HG02571 (cell line): ENCODE results near the gene WDFY2.

ENCODE experiments used
- ATAC-seq: cut with Tn5 transposase; IDR thresholded peaks from one replicate; pipeline ENCODE4 v1.9.1; 2021; ENCODE audit warnings: mild to moderate bottlenecking, moderate library complexity; ENCODE audit not compliant: unreplicated experiment

WDFY2 gene

DNA sequence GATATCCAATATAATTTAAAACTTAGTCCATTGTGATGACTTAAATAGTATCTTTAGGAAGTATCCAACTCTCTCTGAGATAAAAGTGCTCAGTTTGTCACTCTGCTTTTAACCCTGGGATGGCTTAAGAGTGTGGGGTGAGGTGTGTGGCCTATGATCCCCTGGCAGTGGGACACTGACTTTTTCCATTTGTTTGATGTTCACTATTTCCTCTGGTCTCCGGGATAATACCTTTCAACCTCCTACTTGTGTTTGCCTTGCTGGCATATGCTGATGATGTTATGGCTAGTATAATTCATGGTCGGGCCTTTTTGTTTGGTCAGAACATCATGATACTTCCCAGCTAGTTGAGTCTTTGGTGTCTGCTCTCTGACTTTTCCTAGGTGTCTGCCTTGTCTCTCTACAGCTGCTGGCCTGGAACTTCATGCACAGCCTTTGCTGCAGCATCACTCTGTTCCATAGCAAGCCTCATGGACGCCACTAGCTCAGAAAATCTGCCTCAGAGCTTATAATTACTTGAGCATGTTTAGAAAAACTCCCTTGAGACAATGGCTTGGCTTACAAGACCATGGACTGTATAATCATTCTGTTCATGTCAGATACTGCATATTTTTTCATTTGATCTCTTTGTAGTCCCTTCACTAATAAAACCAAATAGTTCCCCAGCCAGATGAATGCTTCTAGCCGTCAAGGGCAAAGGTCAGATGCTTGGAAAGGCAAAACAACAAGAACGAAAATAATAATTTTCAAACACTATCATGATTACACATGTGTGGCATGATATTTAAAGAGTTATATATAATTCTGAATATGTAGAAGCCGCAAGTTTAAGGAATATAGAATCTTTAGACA, 75.2 kb downstream of the WDFY2 start:
- ATAC-seq = no peak

GRCh38 chr13:51660813-51661212, 76.6 kb downstream of the WDFY2 start:
- ATAC-seq = no peak

DNA sequence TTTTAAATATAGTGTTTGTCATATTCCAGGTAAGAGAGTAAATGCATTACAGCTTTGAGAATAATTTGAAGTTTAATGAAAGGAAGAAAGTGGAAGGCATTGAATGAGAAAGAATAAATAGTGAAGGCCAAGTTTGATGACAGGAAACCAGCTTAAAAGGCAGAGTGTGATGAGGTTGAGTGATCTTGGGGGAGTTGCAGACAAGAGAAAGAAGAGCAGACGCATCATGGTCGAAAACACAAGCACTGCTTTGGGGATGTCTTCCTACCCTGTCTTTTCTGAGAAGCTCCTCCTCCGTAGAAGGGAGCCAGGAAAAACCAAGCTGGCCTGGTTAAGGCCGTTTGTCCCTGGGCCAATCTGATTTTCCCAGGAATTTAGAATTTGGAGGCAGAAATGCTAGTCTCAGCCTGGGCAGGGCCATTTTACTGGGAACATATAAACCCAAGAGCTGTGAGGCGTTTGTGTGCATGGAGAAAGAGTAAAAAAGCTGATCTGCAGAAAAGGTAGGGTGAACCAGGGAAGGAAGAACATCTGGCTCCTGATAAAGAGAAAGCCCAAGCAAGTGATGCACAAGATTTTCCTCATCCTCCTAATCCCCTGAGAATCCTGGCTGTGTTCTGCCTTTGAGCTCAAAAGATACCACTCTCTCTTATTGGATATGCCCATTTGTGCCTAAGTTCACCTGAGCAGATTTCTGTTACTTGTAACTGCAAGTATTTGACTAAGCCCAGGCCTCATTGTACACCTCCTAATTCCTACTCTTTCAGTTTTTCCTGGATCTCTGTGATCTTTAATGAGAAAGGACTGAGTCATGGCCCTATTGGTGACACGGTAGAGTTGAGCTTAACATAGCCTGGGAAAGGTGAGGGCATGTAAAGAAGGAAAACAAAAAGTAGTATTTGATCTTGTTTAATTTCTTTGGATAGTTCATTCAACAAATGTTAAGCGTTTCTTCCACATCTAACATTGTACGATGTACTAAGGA, 80.0 kb downstream of the WDFY2 start:
- ATAC-seq = no peak

GRCh38 chr13:51665456-51665855, 81.2 kb downstream of the WDFY2 start:
- ATAC-seq = no peak

GRCh38 chr13:51666374-51666773, 82.1 kb downstream of the WDFY2 start:
- no peak for ATAC-seq

GRCh38 chr13:51666839-51667238, 82.6 kb downstream of the WDFY2 start:
- no peak for ATAC-seq

GRCh38 chr13:51668580-51669195, 84.4 kb downstream of the WDFY2 start:
- ATAC-seq = no peak

DNA sequence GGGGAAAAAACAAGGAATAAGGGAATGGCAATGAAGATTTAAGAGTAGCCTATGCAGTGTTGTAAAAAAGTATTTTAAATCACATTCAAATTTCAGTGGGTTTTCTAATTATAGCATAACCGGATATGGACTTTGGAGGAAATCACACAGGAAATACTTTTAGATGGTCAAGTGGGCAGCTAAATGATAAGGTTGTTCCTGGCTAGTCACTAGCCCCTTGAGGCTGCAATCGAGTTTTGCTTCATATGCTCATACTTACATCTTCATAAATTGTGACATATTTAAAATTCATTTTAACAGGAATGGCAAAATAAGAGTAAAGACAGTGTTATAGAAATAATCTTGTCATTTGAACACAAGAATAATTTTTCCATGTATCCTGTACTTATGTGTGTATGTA, 88.9 kb downstream of the WDFY2 start:
- no peak for ATAC-seq

DNA sequence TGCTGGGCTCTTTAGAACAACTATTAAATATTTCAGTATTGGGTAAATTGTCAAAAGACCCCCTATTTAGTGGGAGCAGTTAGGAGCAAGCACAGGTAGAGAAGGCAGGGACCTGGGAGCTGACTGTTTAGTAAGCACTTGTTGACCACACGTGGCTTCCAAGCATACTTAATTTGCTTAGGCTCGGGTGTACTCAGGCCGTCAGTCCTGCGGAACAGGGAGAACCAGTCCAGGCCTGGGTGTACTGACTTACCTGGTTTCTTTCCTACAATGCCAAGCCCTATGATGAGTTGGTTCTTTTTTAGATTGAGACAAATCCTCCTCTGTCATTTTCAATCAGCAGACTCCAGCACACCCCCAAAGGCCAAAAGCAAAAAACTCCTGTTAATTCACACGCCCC, 90.0 kb downstream of the WDFY2 start:
- no peak for ATAC-seq

GRCh38 chr13:51675385-51675784, 91.1 kb downstream of the WDFY2 start:
- no peak for ATAC-seq

- ATAC-seq = no peak
These were observed 91.6 kb downstream of the WDFY2 start for GRCh38 chr13:51675877-51676276.

DNA sequence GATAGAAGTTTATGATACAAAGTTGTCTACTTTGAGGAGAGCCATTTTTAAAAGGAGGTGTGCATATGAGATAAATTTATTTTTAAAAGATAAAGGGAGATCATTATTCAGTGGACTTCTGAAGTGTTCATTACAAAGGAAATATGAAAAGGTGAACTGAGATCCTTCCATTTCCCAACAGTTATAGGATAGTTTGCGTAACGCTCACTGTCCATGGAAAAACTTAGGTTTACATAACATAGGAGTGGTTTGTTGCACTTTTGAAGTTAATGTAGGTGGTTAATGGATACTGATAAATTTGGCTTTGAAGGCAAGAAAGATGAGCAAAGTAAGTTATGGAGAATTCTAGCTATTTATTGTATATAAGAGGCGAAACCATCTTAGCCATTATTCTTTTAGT, 92.5 kb downstream of the WDFY2 start:
- no peak for ATAC-seq

- no peak for ATAC-seq
These were observed 94.2 kb downstream of the WDFY2 start for GRCh38 chr13:51678420-51678819.

- no peak for ATAC-seq
These were observed 95.4 kb downstream of the WDFY2 start for GRCh38 chr13:51679616-51680015.

DNA sequence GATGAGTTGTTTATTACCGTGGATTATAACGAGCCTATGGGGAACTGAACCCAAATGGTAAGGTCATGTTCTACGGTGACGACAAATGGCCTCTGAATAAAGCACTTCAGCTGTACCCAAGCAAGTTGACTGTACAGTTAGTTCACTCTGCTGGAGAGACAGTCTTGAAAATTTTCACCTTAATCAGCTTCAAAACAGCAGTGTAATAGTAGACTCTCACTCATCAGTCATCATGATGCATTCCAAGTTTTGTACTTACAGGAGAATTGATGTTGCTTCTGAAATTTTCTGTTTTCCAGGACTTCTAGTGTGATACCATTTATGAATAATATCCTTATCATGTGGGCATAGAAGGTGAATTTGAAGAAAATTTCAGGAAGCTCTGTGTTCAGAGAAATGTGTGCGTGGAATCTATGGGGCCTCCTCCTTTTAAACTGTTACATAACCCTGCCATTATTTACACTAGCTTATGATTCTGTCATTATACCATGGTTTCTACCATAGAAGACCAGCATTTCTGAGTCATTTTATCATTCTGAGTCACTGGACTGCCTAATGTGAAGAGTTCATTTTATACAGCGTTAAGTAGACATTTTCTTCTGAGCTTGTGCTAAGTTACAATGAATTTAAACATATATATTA, 96.9 kb downstream of the WDFY2 start:
- ATAC-seq = no peak

DNA sequence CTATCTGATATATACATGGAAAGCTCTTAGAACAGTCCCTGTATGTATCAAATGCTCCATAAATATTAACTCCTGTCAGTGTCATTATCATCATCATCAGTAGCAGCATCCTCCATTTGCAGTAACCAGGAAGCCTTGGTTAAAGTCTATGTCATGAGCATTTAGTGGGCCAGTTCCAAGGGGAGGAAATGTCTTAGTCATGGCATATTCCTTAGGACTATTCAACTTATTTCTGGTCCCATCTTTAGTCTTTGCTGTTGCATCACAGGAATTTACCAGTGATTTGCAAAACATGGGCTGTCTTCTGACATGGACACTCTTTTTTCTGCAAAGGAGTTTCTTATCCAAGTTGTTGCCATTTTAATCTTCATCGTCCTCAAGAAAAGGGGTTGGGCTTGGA, 98.4 kb downstream of the WDFY2 start:
- no peak for ATAC-seq

- ATAC-seq = no peak
These were observed 99.3 kb downstream of the WDFY2 start for GRCh38 chr13:51683597-51683996.

DNA sequence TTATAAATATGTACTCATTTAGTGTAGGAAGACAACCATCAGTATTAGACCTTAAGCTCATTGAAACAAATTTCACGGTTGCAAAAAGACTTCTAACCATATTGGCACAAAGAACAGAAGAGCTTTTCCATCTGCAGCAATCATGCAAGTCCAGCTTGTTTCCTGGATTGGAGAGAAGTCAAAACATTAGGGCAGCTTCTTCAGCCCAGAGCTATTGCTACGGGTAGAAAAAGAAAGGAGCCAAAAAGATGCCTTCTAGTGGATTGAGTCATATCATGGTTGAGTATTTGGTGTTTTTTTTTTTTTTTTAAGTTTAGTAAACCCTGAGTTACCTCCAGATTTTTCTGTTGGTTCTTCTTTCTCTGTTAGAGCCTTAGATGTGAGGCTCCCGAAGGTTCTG, 99.8 kb downstream of the WDFY2 start:
- ATAC-seq = no peak

- no peak for ATAC-seq
These were observed 103.9 kb downstream of the WDFY2 start for GRCh38 chr13:51687947-51688714.
